Heart right ventricle (tissue), 16 donors: ENCODE data around the gene RALGPS1. TPM values are rescaled to one million over a fixed set of nuclear protein-coding genes. Genes with fewer than 3 reads are reported as not detected.

Source experiments
- ATAC-seq, 8 donors: fragments of 200-7000 bp; cut with Tn5 transposase; one replicate each; pipeline ENCODE4 v1.9.1; 2020; ENCODE audit warnings: mild to moderate bottlenecking in 8 of 8, moderate library complexity in 8 of 8, moderate number of reproducible peaks in 1 of 8
- DNase-seq, 2 donors: peaks; one replicate each; pipeline ENCODE4 v3.0.0-alpha.2; 2020
- H3K27ac ChIP-seq, 10 donors: fragments of 200-600 bp; sonication (generic) in 2 of 10; one replicate each; pipeline versions ENCODE4 v1.5.0 to v1.8.0; 2020 to 2022; ENCODE audit warnings: mild to moderate bottlenecking in 3 of 10
- H3K27me3 ChIP-seq, 7 donors: fragments of 200-600 bp; one replicate each; pipeline ENCODE4 v1.8.0; 2021 to 2022; ENCODE audit warnings: mild to moderate bottlenecking in 2 of 7
- H3K36me3 ChIP-seq, 9 donors: fragments of 200-600 bp; sonication (generic) in 1 of 9; one replicate each; pipeline versions ENCODE4 v1.5.0 to v1.8.0; 2020 to 2022; ENCODE audit warnings: mild to moderate bottlenecking in 2 of 9
- H3K4me1 ChIP-seq, 9 donors: fragments of 200-600 bp; sonication (generic) in 1 of 9; one replicate each; pipeline versions ENCODE4 v1.5.0 to v1.8.0; 2020 to 2022; ENCODE audit warnings: mild to moderate bottlenecking in 4 of 9
- H3K4me3 ChIP-seq, 10 donors: fragments of 200-600 bp; sonication (generic) in 2 of 10; one replicate each; pipeline versions ENCODE4 v1.5.0 to v1.8.0; 2020 to 2022; ENCODE audit warnings: mild to moderate bottlenecking in 7 of 10, moderate library complexity in 2 of 10
- H3K9me3 ChIP-seq, 11 donors: fragments of 200-600 bp in 10 of 11; sonication (generic) in 2 of 11; one replicate each; pipeline versions ENCODE4 v1.5.0 to v1.8.0; 2013 to 2022; ENCODE audit warnings: mild to moderate bottlenecking in 2 of 11, control low read depth in 1 of 11, moderate library complexity in 1 of 11
- CTCF ChIP-seq, 9 donors: fragments of 200-600 bp; sonication (generic) in 2 of 9; IDR thresholded peaks; one replicate each; pipeline versions ENCODE4 v1.5.0 to v1.8.0; 2021 to 2022; ENCODE audit warnings: antibody characterized with exemption in 9 of 9, mild to moderate bottlenecking in 5 of 9, moderate library complexity in 1 of 9
- WGBS, 2 donors: extraction: QIAGEN DNeasy Blood & Tissue Kit; methylation state at CpG; one replicate each; pipeline ENCODE4 v1.1.7; 2013; ENCODE audit warnings: inconsistent platforms in 1 of 2; 5-methylcytosine and 5-hydroxymethylcytosine counted together
- intact Hi-C, 10 donors: fragments of 100-400 bp; cut with DNase I; formaldehyde crosslinking; loops; one replicate each; pipeline versions ENCODE4 v1.11.1 to v1.14.2; 2022
- polyA plus RNA-seq, 2 donors: library from polyadenylated mRNA; stranded (reverse); fragments of 200-250 nt; gene quantifications; one replicate each; pipeline ENCODE4 v1.2.3, GENCODE V29; 2013
- total RNA-seq, 10 donors: library from RNA; stranded (reverse); fragmentation: NEBNext Ultra II Directional in 3 of 10; extraction: Animal tissue kit (Norgen Biotek cat#: 25700) in 3 of 10; gene quantifications; one replicate each; pipeline versions ENCODE4 v1.2.1 to v1.2.4, GENCODE V29; 2021 to 2023
- donor health status: Arrhythmogenic right ventricular cardiomyopathy.
- donor health status: ischemic (EF 13 %, LVEDD 7.1; RV severe dilation, severe dysfunction).
- donor health status: healthy with polysubstance abuse.
- donor health status: DM: no; HTN: yes; CAD: no.
- donor health status: DM: no; HTN: no; CAD: no.
- donor health status: ischemic (EF 25% LVEDD 6.9; RV normal size, moderate dysfunction).
- donor health status: ischemic (EF 25% LVEDD 5.7; RV mildly dilated, moderate dysfunction).
- donor health status: healthy.
- donor health status: DM: yes; HTN: yes; CAD: no.
- donor health status: Ischemic cardiomyopathy.
- donor health status: ischemic (EF 35%, LVEDD 5.7; RV mildly dilated, moderate dysfunction).
- donor health status: nonischemic (EF 11% LVEDD 7.7; RV severe dilation, severe dysfunction).
- donor health status: DM: yes; HTN: yes; CAD: no.
- donor health status: PGD.
- donor health status: ischemic (EF 29% LVEDD 5.4; RV normal size, mild dysfunction).
- donor health status: nonischemic (EF 23%, LVEDD 6.1; RV moderate dilation, normal function).

Gene RALGPS1
- total and polyA plus RNA-seq, 12 donors: 4.2 to 25.0 (median 16.8) TPM

GRCh38 chr9:126981218-126981617 is 66.6 kb downstream of the RALGPS1 start:
- no peak for TF ChIP-seq CTCF (IDR thresholded peaks at IDR 0.05)
- intact Hi-C loops: loop anchor here in 2 of 10 donors (5.0 to 10.0 kb wide), 3 partner anchors 54 to 131 kb away; no protein-coding TSS in a partner anchor
- 100% methylated on average over 2 of the region's 2 CpGs for WGBS, 2 donors
- no peak overlapping the region for H3K27ac ChIP-seq
- no peaks in the 10 kb centered on the region for H3K36me3 ChIP-seq
- ATAC-seq: no peak
- peaks cover 0 to 14% (median 0%) of the 10 kb centered on the region in 7 donors for H3K27me3 ChIP-seq
- peaks cover 0 to 11% (median 0%) of the 10 kb centered on the region in 11 donors for H3K9me3 ChIP-seq
- peaks cover 2 to 29% (median 17%) of the 10 kb centered on the region in 9 donors for H3K4me1 ChIP-seq
- no peak for DNase-seq
- H3K4me3 ChIP-seq: no peak overlapping the region

GRCh38 chr9:126982215-126983002 is 67.8 kb downstream of the RALGPS1 start:
- peaks cover 3 to 39% (median 26%) of the 10 kb centered on the region in 9 donors for H3K4me1 ChIP-seq
- 89 to 96% methylated on average over 5 of the region's 5 CpGs for WGBS, 2 donors
- TF ChIP-seq CTCF (IDR thresholded peaks at IDR 0.05): no peak
- peaks cover 0 to 11% (median 0%) of the 10 kb centered on the region in 11 donors for H3K9me3 ChIP-seq
- DNase-seq (no peak), ATAC-seq (peak in 1 of 8 donors; percentile 14)
- H3K27ac ChIP-seq: no peak overlapping the region
- intact Hi-C loops: loop anchor here in 2 of 10 donors (5.0 to 10.0 kb wide), 3 partner anchors 52 to 130 kb away; no protein-coding TSS in a partner anchor
- H3K27me3 ChIP-seq: peaks cover 0 to 19% (median 0%) of the 10 kb centered on the region in 7 donors
- H3K36me3 ChIP-seq: no peaks in the 10 kb centered on the region
- no peak overlapping the region for H3K4me3 ChIP-seq

GRCh38 chr9:126983767-126984166 is 69.2 kb downstream of the RALGPS1 start:
- Histone ChIP-seq H3K9me3 (peaks cover 0 to 11% (median 0%) of the 10 kb centered on the region in 11 donors), H3K36me3 (no peaks in the 10 kb centered on the region), H3K27ac (no peak overlapping the region), H3K4me1 (peaks cover 3 to 40% (median 26%) of the 10 kb centered on the region in 9 donors), H3K4me3 (no peak overlapping the region), H3K27me3 (peaks cover 0 to 33% (median 0%) of the 10 kb centered on the region in 7 donors)
- intact Hi-C loops: loop anchor here in 2 of 10 donors (5.0 to 10.0 kb wide), 3 partner anchors 51 to 129 kb away; no protein-coding TSS in a partner anchor
- TF ChIP-seq CTCF (IDR thresholded peaks at IDR 0.05): no peak
- WGBS, 2 donors: 98 to 100% methylated on average over 1 of the region's 1 CpG
- ATAC-seq (no peak), DNase-seq (no peak)

GRCh38 chr9:126984969-126985368 is 70.4 kb downstream of the RALGPS1 start:
- Histone ChIP-seq H3K4me1 (peaks cover 3 to 45% (median 36%) of the 10 kb centered on the region in 9 donors), H3K27me3 (peaks cover 0 to 40% (median 0%) of the 10 kb centered on the region in 7 donors), H3K27ac (peak overlapping the region in 3 of 10 donors; percentile 4 to 55 (median 45)), H3K36me3 (no peaks in the 10 kb centered on the region), H3K9me3 (peaks cover 0 to 11% (median 0%) of the 10 kb centered on the region in 11 donors), H3K4me3 (no peak overlapping the region)
- no peak for DNase-seq
- TF ChIP-seq CTCF (IDR thresholded peaks at IDR 0.05): no peak
- 27 to 30% methylated on average over 3 of the region's 3 CpGs for WGBS, 2 donors
- intact Hi-C loops: loop anchor here in 4 of 10 donors (5.0 to 10.0 kb wide), 4 partner anchors 37 to 127 kb away; no protein-coding TSS in a partner anchor
- ATAC-seq: peak in 7 of 8 donors; percentile 6 to 69 (median 57)
